Epithelial cell of esophagus (primary cell): Measurements from ENCODE around the gene EQTN.

Experiments used
- DNase-seq: peaks from one replicate; pipeline ENCODE4 v3.0.0; 2010; ENCODE audit warnings: low read depth
- H3K4me3 ChIP-seq: 2 replicates; pipeline ENCODE4 v1.5.1; 2011; ENCODE audit warnings: mild to moderate bottlenecking, low read length, control low read depth
- TF ChIP-seq, protein P1 (sequence below): IDR thresholded peaks from 2 replicates; pipeline ENCODE4 v1.5.1; 2011; ENCODE audit warnings: low read depth, mild to moderate bottlenecking, low read length, control low read depth, inconsistent platforms; ENCODE audit not compliant: insufficient read depth; ENCODE audit errors: missing control alignments

EQTN gene

DNA sequence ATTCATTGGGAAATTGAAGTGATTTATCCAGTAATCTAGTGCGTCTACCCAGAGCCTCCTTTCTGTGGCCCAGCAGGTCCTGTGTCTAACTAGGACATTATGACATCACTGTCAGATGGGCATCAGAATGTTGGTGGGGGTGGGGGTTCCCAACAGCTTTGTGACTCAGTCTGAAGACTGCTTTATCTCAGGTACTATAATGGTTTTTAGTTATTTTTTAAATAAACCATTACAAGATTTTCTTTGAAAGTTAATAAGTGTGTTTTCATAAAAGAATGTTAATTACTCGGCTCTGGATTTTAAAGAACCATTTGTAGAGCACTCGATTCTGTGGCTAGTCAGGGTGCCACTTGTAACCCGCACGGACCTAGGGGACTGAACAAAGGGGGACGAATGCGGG, at the start of gene EQTN:
Gene EQTN, minus strand, starts transcription at position 101 of the 400 bp plus-strand sequence. Its CDS starts 95 bp downstream, at position 6.
- no peak for DNase-seq
- TF ChIP-seq, protein P1, sequence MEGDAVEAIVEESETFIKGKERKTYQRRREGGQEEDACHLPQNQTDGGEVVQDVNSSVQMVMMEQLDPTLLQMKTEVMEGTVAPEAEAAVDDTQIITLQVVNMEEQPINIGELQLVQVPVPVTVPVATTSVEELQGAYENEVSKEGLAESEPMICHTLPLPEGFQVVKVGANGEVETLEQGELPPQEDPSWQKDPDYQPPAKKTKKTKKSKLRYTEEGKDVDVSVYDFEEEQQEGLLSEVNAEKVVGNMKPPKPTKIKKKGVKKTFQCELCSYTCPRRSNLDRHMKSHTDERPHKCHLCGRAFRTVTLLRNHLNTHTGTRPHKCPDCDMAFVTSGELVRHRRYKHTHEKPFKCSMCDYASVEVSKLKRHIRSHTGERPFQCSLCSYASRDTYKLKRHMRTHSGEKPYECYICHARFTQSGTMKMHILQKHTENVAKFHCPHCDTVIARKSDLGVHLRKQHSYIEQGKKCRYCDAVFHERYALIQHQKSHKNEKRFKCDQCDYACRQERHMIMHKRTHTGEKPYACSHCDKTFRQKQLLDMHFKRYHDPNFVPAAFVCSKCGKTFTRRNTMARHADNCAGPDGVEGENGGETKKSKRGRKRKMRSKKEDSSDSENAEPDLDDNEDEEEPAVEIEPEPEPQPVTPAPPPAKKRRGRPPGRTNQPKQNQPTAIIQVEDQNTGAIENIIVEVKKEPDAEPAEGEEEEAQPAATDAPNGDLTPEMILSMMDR, result no peak
- no peak within 1 kb of the TSS for H3K4me3 ChIP-seq

DNA sequence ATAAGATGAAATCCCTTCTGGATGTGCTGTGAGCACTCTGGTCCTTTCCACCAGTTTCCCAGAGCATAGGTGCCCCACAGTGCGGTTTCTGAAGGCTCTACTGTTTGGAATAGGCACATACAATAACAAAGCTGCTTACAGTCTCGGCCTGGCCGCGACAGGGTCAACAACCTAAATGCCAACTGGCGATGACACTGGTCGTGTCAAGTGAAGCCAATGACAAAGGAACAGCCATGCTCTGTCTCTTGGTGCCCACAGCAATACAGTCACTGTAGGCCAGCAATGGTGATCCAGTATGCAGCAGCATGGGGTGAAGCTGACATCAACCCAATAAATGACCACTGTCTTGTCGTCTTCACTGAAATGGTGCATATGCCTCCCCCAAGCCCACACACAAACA, 47.8 kb upstream of the EQTN start:
- TF ChIP-seq, protein P1, result no peak
- DNase-seq, result no peak
- H3K4me3 ChIP-seq, result no peak overlapping the region

DNA sequence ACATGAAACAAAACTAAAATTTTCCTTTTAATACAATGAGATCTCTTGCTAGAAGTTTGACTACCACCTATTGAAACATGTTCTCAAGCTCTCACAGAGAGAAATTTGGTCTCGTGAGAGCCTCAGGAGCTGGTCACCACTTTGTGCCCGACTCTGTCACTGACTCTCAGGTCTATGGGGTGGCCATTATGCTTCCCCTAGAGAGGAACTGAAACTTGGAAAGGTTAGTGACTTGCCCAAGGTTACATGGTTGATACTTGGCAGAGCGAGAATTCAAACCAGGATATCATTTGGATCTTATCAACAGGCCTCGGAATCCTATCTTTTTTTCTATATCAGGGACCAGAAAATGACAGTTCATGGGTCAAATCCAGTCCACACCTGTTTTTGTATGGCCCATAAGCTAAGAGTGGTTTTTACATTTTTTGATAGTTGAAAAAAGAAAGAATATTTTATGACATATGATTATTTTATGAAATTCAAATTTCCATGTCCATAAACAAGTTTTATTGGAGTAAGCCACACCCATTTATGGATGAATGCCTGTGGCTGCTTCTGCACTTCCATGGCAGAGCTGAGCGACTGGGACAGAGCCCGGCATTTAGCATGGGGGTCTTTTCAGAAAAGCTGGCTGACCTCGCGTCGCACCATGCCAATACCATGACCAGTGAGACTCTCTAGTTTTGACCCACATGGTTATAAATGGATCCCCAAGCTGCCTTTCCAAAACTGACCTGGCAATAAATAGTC, 44.8 kb upstream of the EQTN start:
- no peak for DNase-seq
- TF ChIP-seq, protein P1, result no peak
- no peak overlapping the region for H3K4me3 ChIP-seq

DNA sequence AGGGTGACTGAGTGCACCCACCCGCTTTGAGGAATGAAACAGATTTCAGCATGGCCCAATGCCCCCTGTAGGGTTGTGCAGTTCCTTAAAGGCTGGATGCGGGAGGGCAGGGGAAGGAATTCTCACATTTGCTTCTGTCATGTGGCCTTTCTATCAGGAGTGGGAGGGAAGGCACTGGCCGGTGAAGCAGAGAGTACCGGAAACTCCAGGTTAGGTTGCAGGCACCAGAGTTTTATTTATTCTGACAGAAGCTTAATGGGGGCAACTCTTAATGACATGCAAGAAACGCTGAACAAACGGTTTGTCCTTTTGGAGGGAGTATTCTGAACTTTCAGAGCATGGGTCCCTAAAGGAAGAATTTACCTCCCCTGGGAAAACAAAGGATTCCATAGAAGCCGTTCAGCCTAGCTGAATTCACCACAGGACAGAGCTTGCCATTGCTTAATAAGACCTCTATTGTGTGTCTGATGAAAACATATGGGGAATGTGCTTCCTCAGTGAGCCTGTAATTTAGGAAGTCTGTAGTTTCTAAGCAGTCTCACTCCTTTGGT, 44.1 kb upstream of the EQTN start:
- TF ChIP-seq, protein P1, result no peak
- no peak overlapping the region for H3K4me3 ChIP-seq
- no peak for DNase-seq

DNA sequence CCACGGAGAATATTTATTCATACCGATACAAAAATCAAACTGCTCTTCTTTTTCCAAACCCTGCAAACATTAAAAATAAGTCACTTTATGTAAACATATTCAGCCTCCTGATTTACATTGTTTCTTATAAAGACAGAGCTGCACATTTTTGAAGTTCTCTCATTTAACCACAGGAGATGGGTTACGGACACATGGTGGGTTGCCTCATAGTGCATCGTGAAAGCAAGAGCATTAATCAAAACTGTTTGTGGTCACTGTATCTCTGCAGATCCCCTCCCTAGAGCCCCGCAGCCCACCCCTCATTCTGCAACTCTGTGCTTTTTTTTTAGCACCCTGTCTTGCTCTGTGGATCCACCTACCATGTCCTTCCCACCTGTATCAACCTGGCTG, 43.3 kb upstream of the EQTN start:
- TF ChIP-seq, protein P1, result no peak
- no peak overlapping the region for H3K4me3 ChIP-seq
- DNase-seq, result no peak

DNA sequence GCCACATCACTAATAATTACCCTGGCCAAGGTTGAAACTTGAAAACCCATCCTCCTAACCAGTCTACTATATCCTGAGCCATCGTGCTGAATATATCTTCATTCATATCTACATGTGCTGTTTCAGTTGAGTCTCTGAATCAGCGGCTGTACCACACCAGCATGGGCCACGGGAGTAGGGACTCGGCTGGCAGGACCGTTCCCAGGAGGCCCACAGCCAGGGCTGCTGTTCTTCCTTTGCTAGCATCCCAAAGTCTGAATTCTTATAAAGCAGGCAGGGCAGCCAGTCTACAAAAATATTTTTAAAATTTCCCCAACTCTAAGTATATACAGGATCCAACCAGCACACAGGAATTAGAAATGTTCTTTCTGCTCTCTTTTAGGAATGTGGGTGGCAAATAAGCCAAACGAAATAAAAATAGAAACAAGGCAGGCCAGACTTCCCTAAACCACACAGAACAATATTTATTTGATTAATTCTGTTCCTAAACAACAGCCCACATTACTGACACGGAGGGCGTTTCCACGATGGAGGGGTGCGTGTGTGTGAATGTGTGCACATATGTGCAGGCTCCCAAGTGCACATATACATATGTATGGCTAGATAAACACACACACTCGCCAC, 42.8 kb upstream of the EQTN start:
- no peak overlapping the region for H3K4me3 ChIP-seq
- TF ChIP-seq, protein P1, result no peak
- no peak for DNase-seq
